Activated CD4-positive, alpha-beta T cell treated with anti-CD3 and anti-CD28 coated beads, Interleukin-2, amount 10 ng/mL, durations not matched to agents 24 days and 14 days (primary cell): ENCODE data around the gene PAGE4. TPM values are rescaled to one million over a fixed set of nuclear protein-coding genes. Genes with fewer than 3 reads are reported as not detected.

Experiments
- DNase-seq: peaks from one replicate; pipeline ENCODE4 v3.0.0; 2022
- H3K27ac Mint-ChIP-seq: one replicate; pipeline ENCODE4 v1.8.0; 2022; ENCODE audit warnings: mild to moderate bottlenecking, mixed read lengths
- H3K27me3 Mint-ChIP-seq: one replicate; pipeline ENCODE4 v1.8.0; 2022; ENCODE audit warnings: mixed read lengths
- H3K36me3 Mint-ChIP-seq: one replicate; pipeline ENCODE4 v1.8.0; 2022; ENCODE audit warnings: low read depth, mild to moderate bottlenecking, mixed read lengths
- H3K4me1 Mint-ChIP-seq: one replicate; pipeline ENCODE4 v1.8.0; 2021; ENCODE audit warnings: mixed read lengths
- H3K4me3 Mint-ChIP-seq: one replicate; pipeline ENCODE4 v1.8.0; 2022; ENCODE audit warnings: mild to moderate bottlenecking, moderate library complexity, mixed read lengths
- H3K9me3 Mint-ChIP-seq: one replicate; pipeline ENCODE4 v1.8.0; 2021; ENCODE audit warnings: mixed read lengths
- intact Hi-C: fragments of 100-400 bp; cut with micrococcal nuclease; formaldehyde crosslinking; loops from one replicate; pipeline ENCODE4 v1.15.1; 2023
- total RNA-seq: library from RNA; stranded (reverse); gene quantifications from 2 replicates; pipeline ENCODE4 v1.2.3, GENCODE V29; 2022

The PAGE4 gene
- total RNA-seq, 1 donor from 2014 or later = not detected

DNA sequence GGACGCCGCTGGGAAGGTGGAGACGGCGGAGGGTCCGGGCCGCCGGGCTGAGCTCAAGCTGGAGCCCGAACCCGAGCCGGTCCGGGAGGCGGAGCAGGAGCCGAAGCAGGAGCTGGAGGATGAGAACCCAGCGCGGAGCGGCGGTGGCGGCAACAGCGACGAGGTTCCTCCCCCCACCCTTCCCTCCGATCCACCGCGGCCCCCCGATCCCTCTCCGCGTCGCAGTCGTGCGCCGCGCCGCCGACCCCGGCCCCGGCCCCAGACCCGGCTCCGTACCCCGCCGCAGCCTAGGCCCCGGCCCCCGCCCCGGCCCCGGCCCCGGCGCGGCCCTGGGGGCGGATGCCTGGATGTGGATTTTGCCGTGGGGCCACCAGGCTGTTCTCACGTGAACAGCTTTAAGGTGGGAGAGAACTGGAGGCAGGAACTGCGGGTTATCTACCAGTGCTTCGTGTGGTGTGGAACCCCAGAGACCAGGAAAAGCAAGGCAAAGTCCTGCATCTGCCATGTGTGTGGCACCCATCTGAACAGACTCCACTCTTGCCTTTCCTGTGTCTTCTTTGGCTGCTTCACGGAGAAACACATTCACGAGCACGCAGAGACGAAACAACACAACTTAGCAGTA lies 50.7 kb downstream of the PAGE4 start:
- H3K9me3 Mint-ChIP-seq = no peaks in the 10 kb centered on the region
- H3K4me1 Mint-ChIP-seq = peaks cover 16% of the 10 kb centered on the region
- H3K36me3 Mint-ChIP-seq = peaks cover 3% of the 10 kb centered on the region
- DNase-seq = peak; percentile 64
- H3K27me3 Mint-ChIP-seq = no peaks in the 10 kb centered on the region
- intact Hi-C loops = loop anchor here (1.0 to 10.0 kb wide), 2 partner anchors 43 to 115 kb away; partner anchors contain the start of gene CLCN5
- H3K27ac Mint-ChIP-seq = peak overlapping the region; percentile 77
- H3K4me3 Mint-ChIP-seq = peak overlapping the region; percentile 80

DNA sequence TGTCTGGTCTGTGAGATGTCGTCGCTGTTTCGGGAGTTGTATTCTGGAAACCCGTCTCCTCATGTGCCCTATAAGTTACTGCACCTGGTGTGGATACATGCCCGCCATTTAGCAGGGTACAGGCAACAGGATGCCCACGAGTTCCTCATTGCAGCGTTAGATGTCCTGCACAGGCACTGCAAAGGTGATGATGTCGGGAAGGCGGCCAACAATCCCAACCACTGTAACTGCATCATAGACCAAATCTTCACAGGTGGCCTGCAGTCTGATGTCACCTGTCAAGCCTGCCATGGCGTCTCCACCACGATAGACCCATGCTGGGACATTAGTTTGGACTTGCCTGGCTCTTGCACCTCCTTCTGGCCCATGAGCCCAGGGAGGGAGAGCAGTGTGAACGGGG lies 51.6 kb downstream of the PAGE4 start:
- Mint-ChIP-seq H3K27ac (no peak overlapping the region), H3K4me3 (peak overlapping the region; percentile 80), H3K27me3 (no peaks in the 10 kb centered on the region), H3K9me3 (no peaks in the 10 kb centered on the region), H3K36me3 (peaks cover 3% of the 10 kb centered on the region), H3K4me1 (peaks cover 16% of the 10 kb centered on the region)
- DNase-seq = no peak
- intact Hi-C loops = no loop called here

Other genes starting within 250 kb of the PAGE4 start
- gene GAGE12H, start 249.4 kb upstream of the PAGE4 start, total RNA-seq = not detected in 2 replicates
- gene GAGE2A, start 239.8 kb upstream of the PAGE4 start, total RNA-seq = not detected in 2 replicates
- not detected in 2 replicates for gene GAGE1, start 230.3 kb upstream of the PAGE4 start, total RNA-seq
- gene PAGE1, start 133.3 kb upstream of the PAGE4 start, total RNA-seq = not detected in 2 replicates
- gene USP27X, start 50.2 kb downstream of the PAGE4 start, total RNA-seq = 1.6 and 2.4 TPM in 2 replicates
- gene CLCN5, start 93.3 kb downstream of the PAGE4 start, total RNA-seq = 4.2 and 5.6 TPM in 2 replicates